ENCODE data around the gene FARP2. TPM values are rescaled to one million over a fixed set of nuclear protein-coding genes. Genes with fewer than 3 reads are reported as not detected.

The FARP2 gene
- polyA plus RNA-seq, 1 of the 3 experiments (the other 2 are of a cell fraction) = 11.5 TPM

DNA sequence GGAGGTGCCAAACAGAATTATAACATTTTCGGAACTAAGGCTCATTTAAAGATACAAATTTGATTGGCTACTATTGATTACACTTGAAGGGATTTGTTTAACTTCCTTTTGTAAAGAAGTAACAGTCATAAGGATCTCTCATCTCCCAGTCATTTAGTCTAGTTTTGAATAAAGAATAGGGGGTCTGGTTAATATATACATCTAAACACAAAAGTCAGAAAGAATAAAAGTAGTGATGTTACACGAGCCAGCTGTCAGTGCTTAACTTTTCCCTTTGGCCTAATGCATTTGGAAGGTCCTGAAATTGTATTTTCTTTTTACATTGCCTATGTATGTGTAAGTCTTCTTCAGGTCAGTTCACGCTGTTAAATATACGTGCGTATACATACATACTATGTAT lies 32.3 kb upstream of the FARP2 start:
- Histone ChIP-seq H3K4me3 (ENCODE audit: low read depth in 2 of 2, low read length in 1 of 2) (no peak overlapping the region), H2AFZ (ENCODE audit: low read depth) (no peak overlapping the region), H3K9me3 (no peaks in the 10 kb centered on the region), H3K4me2 (no peak overlapping the region), H3K36me3 (replicated peaks in 1 of 2; ENCODE audit: control insufficient read depth in 1 of 2, insufficient read depth in 2 of 2, low read length in 1 of 2) (peaks cover 33 to 77% of the 10 kb centered on the region in 2 experiments), H3K79me2 (ENCODE audit: insufficient read depth) (peaks cover 98% of the 10 kb centered on the region), H3K4me1 (ENCODE audit: control insufficient read depth in 1 of 2, insufficient read depth in 2 of 2, low read depth in 1 of 2, low read length in 1 of 2) (peaks cover 2 to 18% of the 10 kb centered on the region in 2 experiments; a peak in 3 of 4 replicates), H3K27me3 (ENCODE audit: insufficient read depth) (no peaks in the 10 kb centered on the region), H3K9me2 (no peaks in the 10 kb centered on the region), H4K20me1 (ENCODE audit: insufficient read depth) (peaks cover 76% of the 10 kb centered on the region), H3F3A (replicated peaks; ENCODE audit: insufficient read depth) (no peaks in the 10 kb centered on the region), H3K9ac (no peak overlapping the region), H3K27ac (ENCODE audit: low read depth in 2 of 2, low read length in 1 of 2) (no peak overlapping the region)
- WGBS (ENCODE audit: low lambda C conversion rate) = 90% methylated on average over 5 of the region's 5 CpGs
- POLR2A ChIA-PET = no interaction called here
- CTCF ChIA-PET = interaction anchor here (1.0 kb wide), 1 partner anchor 8 kb away, joined by 3 read pairs; the partner anchor contains the start of genes HDLBP and SEPTIN2
- no peak for DNase-seq
- TF ChIP-seq IRF3 (IDR thresholded peaks at IDR 0.05; ENCODE audit: low read depth, low read length) = no peak
- no peak for TF ChIP-seq JUND (IDR thresholded peaks at IDR 0.05)
- TF ChIP-seq NRF1 (IDR thresholded peaks at IDR 0.05; ENCODE audit: low read depth, low read length) = no peak
- TF ChIP-seq TCF12 (IDR thresholded peaks at IDR 0.05) = no peak
- no peak for TF ChIP-seq SMC3 (IDR thresholded peaks at IDR 0.05; ENCODE audit: low read depth, low read length)
- no peak for TF ChIP-seq RFX5 (IDR thresholded peaks at IDR 0.05; ENCODE audit: low read length)
- no peak for TF ChIP-seq TEAD4 (IDR thresholded peaks at IDR 0.05; ENCODE audit: borderline replicate concordance, insufficient read depth)

DNA sequence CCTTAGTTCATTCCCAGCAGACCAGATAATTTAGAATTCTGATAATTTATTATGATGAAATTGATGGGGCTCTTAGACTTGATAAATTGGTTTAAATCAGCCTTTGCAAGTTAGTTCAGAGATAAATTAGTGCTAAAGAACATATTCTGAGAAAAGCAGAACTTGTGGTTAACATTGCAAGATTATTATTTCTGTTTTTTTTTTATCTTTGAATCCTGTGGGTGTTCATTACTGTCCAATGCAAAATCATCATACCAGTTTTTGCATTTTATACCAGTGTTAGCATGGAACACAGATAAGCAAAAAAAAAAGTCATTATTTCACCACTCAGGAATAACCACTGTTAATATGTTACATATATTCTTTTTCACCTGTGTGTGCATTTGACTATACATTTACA lies 31.3 kb upstream of the FARP2 start:
- ChIA-PET CTCF (no interaction called here), POLR2A (no interaction called here)
- Histone ChIP-seq H3F3A (replicated peaks; ENCODE audit: insufficient read depth) (peaks cover 3% of the 10 kb centered on the region), H3K27ac (ENCODE audit: low read depth in 2 of 2, low read length in 1 of 2) (no peak overlapping the region), H3K79me2 (ENCODE audit: insufficient read depth) (peaks cover 98% of the 10 kb centered on the region), H3K9me3 (no peaks in the 10 kb centered on the region), H3K27me3 (ENCODE audit: insufficient read depth) (no peaks in the 10 kb centered on the region), H3K9ac (no peak overlapping the region), H3K36me3 (replicated peaks in 1 of 2; ENCODE audit: control insufficient read depth in 1 of 2, insufficient read depth in 2 of 2, low read length in 1 of 2) (peaks cover 39 to 76% of the 10 kb centered on the region in 2 experiments), H3K4me1 (ENCODE audit: control insufficient read depth in 1 of 2, insufficient read depth in 2 of 2, low read depth in 1 of 2, low read length in 1 of 2) (peaks cover 2 to 10% of the 10 kb centered on the region in 2 experiments; a peak in 3 of 4 replicates), H2AFZ (ENCODE audit: low read depth) (no peak overlapping the region), H4K20me1 (ENCODE audit: insufficient read depth) (peaks cover 66% of the 10 kb centered on the region), H3K4me3 (ENCODE audit: low read depth in 2 of 2, low read length in 1 of 2) (no peak overlapping the region), H3K4me2 (no peak overlapping the region), H3K9me2 (no peaks in the 10 kb centered on the region)
- no peak for TF ChIP-seq FOXM1 (IDR thresholded peaks at IDR 0.05; ENCODE audit: low read depth)
- no peak for TF ChIP-seq EP300 (IDR thresholded peaks at IDR 0.05; ENCODE audit: borderline replicate concordance in 1 of 2, low read depth in 1 of 2, low read length in 1 of 2)
- TF ChIP-seq TCF12 (IDR thresholded peaks at IDR 0.05) = no peak
- no peak for TF ChIP-seq NFIC (IDR thresholded peaks at IDR 0.05; ENCODE audit: borderline replicate concordance)
- TF ChIP-seq RFX5 (IDR thresholded peaks at IDR 0.05; ENCODE audit: low read length) = no peak
- no peak for DNase-seq

GRCh38 chr2:241325257-241325656 lies 30.8 kb upstream of the FARP2 start:
- peaks cover 98% of the 10 kb centered on the region for H3K79me2 ChIP-seq (ENCODE audit: insufficient read depth)
- H3K9ac ChIP-seq = no peak overlapping the region
- no peak for DNase-seq
- peaks cover 63% of the 10 kb centered on the region for H4K20me1 ChIP-seq (ENCODE audit: insufficient read depth)
- 100% methylated on average over 1 of the region's 1 CpG for WGBS (ENCODE audit: low lambda C conversion rate)
- no peak overlapping the region for H3K4me3 ChIP-seq (ENCODE audit: low read depth in 2 of 2, low read length in 1 of 2)
- no peaks in the 10 kb centered on the region for H3K9me3 ChIP-seq
- H3K36me3 ChIP-seq (replicated peaks in 1 of 2; ENCODE audit: control insufficient read depth in 1 of 2, insufficient read depth in 2 of 2, low read length in 1 of 2) = peaks cover 44 to 76% of the 10 kb centered on the region in 2 experiments
- H3K4me1 ChIP-seq (ENCODE audit: control insufficient read depth in 1 of 2, insufficient read depth in 2 of 2, low read depth in 1 of 2, low read length in 1 of 2) = peaks cover 2 to 6% of the 10 kb centered on the region in 2 experiments; a peak in 3 of 4 replicates
- no peak overlapping the region for H3K27ac ChIP-seq (ENCODE audit: low read depth in 2 of 2, low read length in 1 of 2)
- no peaks in the 10 kb centered on the region for H3K27me3 ChIP-seq (ENCODE audit: insufficient read depth)
- H3K4me2 ChIP-seq = no peak overlapping the region
- H3F3A ChIP-seq (replicated peaks; ENCODE audit: insufficient read depth) = peaks cover 3% of the 10 kb centered on the region
- ChIA-PET CTCF (no interaction called here), POLR2A (interaction anchor here (0.6 kb wide), 1 partner anchor 21 kb away, joined by 3 read pairs; no protein-coding TSS in a partner anchor)
- H2AFZ ChIP-seq (ENCODE audit: low read depth) = no peak overlapping the region
- H3K9me2 ChIP-seq = no peaks in the 10 kb centered on the region
- TF ChIP-seq, protein P1, sequence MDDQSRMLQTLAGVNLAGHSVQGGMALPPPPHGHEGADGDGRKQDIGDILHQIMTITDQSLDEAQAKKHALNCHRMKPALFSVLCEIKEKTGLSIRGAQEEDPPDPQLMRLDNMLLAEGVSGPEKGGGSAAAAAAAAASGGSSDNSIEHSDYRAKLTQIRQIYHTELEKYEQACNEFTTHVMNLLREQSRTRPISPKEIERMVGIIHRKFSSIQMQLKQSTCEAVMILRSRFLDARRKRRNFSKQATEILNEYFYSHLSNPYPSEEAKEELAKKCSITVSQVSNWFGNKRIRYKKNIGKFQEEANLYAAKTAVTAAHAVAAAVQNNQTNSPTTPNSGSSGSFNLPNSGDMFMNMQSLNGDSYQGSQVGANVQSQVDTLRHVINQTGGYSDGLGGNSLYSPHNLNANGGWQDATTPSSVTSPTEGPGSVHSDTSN (IDR thresholded peaks at IDR 0.05) = no peak
- no peak for TF ChIP-seq SMC3 (IDR thresholded peaks at IDR 0.05; ENCODE audit: low read depth, low read length)
- no peak for TF ChIP-seq SIN3A (IDR thresholded peaks at IDR 0.05; ENCODE audit: borderline replicate concordance, low read depth, low read length)
- no peak for TF ChIP-seq POLR2AphosphoS5 (IDR thresholded peaks at IDR 0.05; ENCODE audit: low read depth, low read length)
- no peak for TF ChIP-seq TEAD4 (IDR thresholded peaks at IDR 0.05; ENCODE audit: borderline replicate concordance, insufficient read depth)
- TF ChIP-seq JUND (IDR thresholded peaks at IDR 0.05) = no peak
- no peak for TF ChIP-seq ELF1 (IDR thresholded peaks at IDR 0.05)
- no peak for TF ChIP-seq TCF12 (IDR thresholded peaks at IDR 0.05)
- no peak for TF ChIP-seq FOXM1 (IDR thresholded peaks at IDR 0.05; ENCODE audit: low read depth)
- no peak for TF ChIP-seq RAD21 (IDR thresholded peaks at IDR 0.05; ENCODE audit: low read length)
- TF ChIP-seq MEF2A (IDR thresholded peaks at IDR 0.05; ENCODE audit: borderline replicate concordance, low read depth) = no peak
- no peak for TF ChIP-seq NFIC (IDR thresholded peaks at IDR 0.05; ENCODE audit: borderline replicate concordance)
- TF ChIP-seq TAF1 (IDR thresholded peaks at IDR 0.05; ENCODE audit: borderline replicate concordance, low read depth, low read length) = no peak
- TF ChIP-seq USF2 (IDR thresholded peaks at IDR 0.05; ENCODE audit: borderline replicate concordance, low read depth, low read length) = no peak
